K562 (cell line): Measurements from ENCODE around the gene WWOX. TPM values are rescaled to one million over a fixed set of nuclear protein-coding genes. Genes with fewer than 3 reads are reported as not detected.

ENCODE experiments used
- ATAC-seq: fragments of 200-7000 bp; cut with Tn5 transposase; 3 replicates; pipeline ENCODE4 v1.9.1; 2020; ENCODE audit warnings: moderate library complexity
- BruUV-seq: library from RNA; stranded (reverse); fragments of 400-500 nt; replicated peaks from 2 replicates; lab custom pipeline; 2021; lab: Mats Ljungman, UMichigan
- CTCF ChIA-PET: fragments of 300-600 bp; formaldehyde crosslinking; extraction: SDS; loops from one replicate; lab custom pipeline; 2021; ENCODE audit warnings: low intra/inter-chr PET ratio; lab: Yijun Ruan, JAX
- POLR2A ChIA-PET: fragments of 300-600, 350-650 bp; sonication (Branson Sonifier 250); formaldehyde crosslinking; extraction: SDS; loops from one replicate; lab custom pipeline; 2021; ENCODE audit warnings: antibody characterized with exemption, inconsistent platforms; lab: Yijun Ruan, JAX
- DNase-seq, 4 experiments: peaks; one replicate each; pipeline versions ENCODE4 v3.0.0 to v3.0.0-alpha.2; 2011 to 2018; ENCODE audit warnings: low spot score in 3 of 4, mixed read lengths in 3 of 4; ENCODE audit errors: extremely low read depth in 1 of 4
- FAIRE-seq: peaks from 2 replicates; lab custom pipeline; 2011; peaks lifted over from hg19 to GRCh38; lab: Jason Lieb, UNC
- H2AFZ ChIP-seq: 2 replicates; pipeline ENCODE4 v1.6.0; 2011; ENCODE audit warnings: low read depth, low read length, control low read depth, inconsistent platforms
- H3K27ac ChIP-seq: fragments of 200-600 bp; 3 replicates; pipeline ENCODE4 v1.8.0; 2011; ENCODE audit warnings: low read depth, mild to moderate bottlenecking, control low read depth, inconsistent platforms, low read length, moderate library complexity, mixed read lengths; ENCODE audit errors: extremely low read depth
- H3K27me3 ChIP-seq, 2 experiments: fragments of 300-600 bp in 1 of 2; 2 replicates in 1 of 2; 3 replicates in 1 of 2; pipeline versions ENCODE4 v1.6.0 to v1.8.0; 2011; ENCODE audit warnings: inconsistent platforms in 2 of 2, low read length in 2 of 2, mild to moderate bottlenecking in 1 of 2, mixed read lengths in 1 of 2, moderate library complexity in 1 of 2; ENCODE audit not compliant: control insufficient read depth in 2 of 2, insufficient read depth in 2 of 2
- H3K36me3 ChIP-seq: fragments of 300-600 bp; 3 replicates; pipeline ENCODE4 v1.8.0; 2011; ENCODE audit warnings: mild to moderate bottlenecking, low read length, inconsistent platforms; ENCODE audit not compliant: control insufficient read depth, insufficient read depth
- H3K4me1 ChIP-seq, 2 experiments: fragments of 200-600 bp in 1 of 2; replicated peaks in 1 of 2; 2 replicates in 1 of 2; 3 replicates in 1 of 2; pipeline versions ENCODE4 v1.5.1 to v1.8.0; 2011; ENCODE audit warnings: inconsistent platforms in 2 of 2, low read length in 2 of 2, mild to moderate bottlenecking in 1 of 2, mixed read lengths in 1 of 2, moderate library complexity in 1 of 2; ENCODE audit not compliant: control insufficient read depth in 2 of 2, insufficient read depth in 2 of 2
- H3K4me2 ChIP-seq: 2 replicates; pipeline ENCODE4 v1.6.1; 2011; ENCODE audit warnings: low read length, control low read depth, inconsistent platforms, mixed read lengths; ENCODE audit not compliant: insufficient read depth
- H3K4me3 ChIP-seq: fragments of 200-600 bp; sonication (generic), shearing (Covaris generic); 2 replicates; pipeline ENCODE4 v1.5.1; 2016; ENCODE audit warnings: control low read depth, inconsistent platforms
- H3K79me2 ChIP-seq: fragments of 200-600 bp; 3 replicates; pipeline ENCODE4 v1.8.0; 2011; ENCODE audit warnings: low read length, inconsistent platforms; ENCODE audit not compliant: control insufficient read depth, insufficient read depth
- H3K9ac ChIP-seq, 2 experiments: 2 replicates each; pipeline versions ENCODE4 v1.6.0 to v1.6.1; 2011; ENCODE audit warnings: low read depth in 2 of 2, low read length in 2 of 2, control low read depth in 1 of 2, inconsistent platforms in 1 of 2, mild to moderate bottlenecking in 1 of 2, mixed read lengths in 1 of 2; ENCODE audit not compliant: insufficient read depth in 1 of 2
- H3K9me1 ChIP-seq: one replicate; pipeline ENCODE4 v1.6.0; 2011; ENCODE audit warnings: inconsistent platforms, mild to moderate bottlenecking, low read length, moderate library complexity; ENCODE audit not compliant: control insufficient read depth, insufficient read depth
- H3K9me3 ChIP-seq: replicated peaks from 2 replicates; pipeline ENCODE4 v1.5.1; 2011; ENCODE audit warnings: low read depth, low read length, inconsistent platforms; ENCODE audit not compliant: control insufficient read depth, insufficient read depth
- H4K20me1 ChIP-seq: replicated peaks from 2 replicates; pipeline ENCODE4 v1.6.1; 2011; ENCODE audit warnings: low read length, inconsistent platforms, mixed read lengths; ENCODE audit not compliant: control insufficient read depth, insufficient read depth
- E2F3 ChIP-seq: fragments of 250-450 bp; sonication (Bioruptor Pico); IDR thresholded peaks from 2 replicates; pipeline ENCODE4 v1.4.0; 2020; ENCODE audit warnings: mild to moderate bottlenecking
- ETS2 ChIP-seq: IDR thresholded peaks from 2 replicates; pipeline ENCODE4 v1.6.1; 2016; ENCODE audit warnings: borderline replicate concordance, missing genetic modification characterization, mild to moderate bottlenecking, moderate library complexity, missing compliant biosample characterization; ENCODE audit not compliant: poor library complexity, severe bottlenecking
- MCM2 ChIP-seq: fragments of 450-650 bp; IDR thresholded peaks from 2 replicates; pipeline ENCODE4 v1.6.1; 2017; ENCODE audit warnings: low read depth, mild to moderate bottlenecking
- MCM5 ChIP-seq: fragments of 450-650 bp; IDR thresholded peaks from 2 replicates; pipeline ENCODE4 v1.6.1; 2016; ENCODE audit warnings: low read depth
- SRF ChIP-seq, 2 experiments: fragments of 250-450, 450-650 bp in 1 of 2; sonication (Bioruptor Pico) in 1 of 2; sonication (generic) in 1 of 2; formaldehyde crosslinking; IDR thresholded peaks; 2 replicates each; pipeline versions ENCODE4 v1.5.0 to v1.5.1; 2020 to 2022; ENCODE audit warnings: mild to moderate bottlenecking in 1 of 2, missing genetic modification reagents in 1 of 2
- XRCC4 ChIP-seq: IDR thresholded peaks from one replicate; pipeline ENCODE4 v1.6.1; 2011; ENCODE audit not compliant: insufficient read depth, insufficient read length; ENCODE audit errors: extremely low read depth
- ZNF197 ChIP-seq: fragments of 200-800 bp; sonication (Bioruptor generic); IDR thresholded peaks from 2 replicates; pipeline ENCODE4 v1.6.1; 2016; ENCODE audit warnings: low read depth, missing genetic modification characterization, missing compliant biosample characterization
- WGBS: fragments of 100-300 bp; shearing (Covaris generic); methylation state at CpG from one replicate; pipeline ENCODE4 v1.1.6; 2016; ENCODE audit warnings: low coverage, mixed read lengths; ENCODE audit not compliant: insufficient coverage; ENCODE audit errors: missing lambda C conversion rate; 5-methylcytosine and 5-hydroxymethylcytosine counted together
- in situ Hi-C: fragments of 300-500 bp; cut with MboI; formaldehyde crosslinking; loops from 4 replicates; pipeline ENCODE4 v1.15.0; 2018; ENCODE audit warnings: inconsistent platforms, mixed read lengths
- intact Hi-C: fragments of 100-400 bp; cut with micrococcal nuclease; formaldehyde crosslinking; loops from 2 replicates; pipeline ENCODE4 v1.14.2; 2022
- polyA plus RNA-seq, 8 experiments: library from polyadenylated mRNA; depleted of rRNA in 4 of 8; stranded (reverse) in 5 of 8; unstranded in 3 of 8; fragments of >200 nt; fragmentation: Nextera tagmentation in 2 of 8; fragmentation: Illumina TruSeq in 1 of 8; extraction: Ambion mirVana in 2 of 8; extraction: Trizol in 1 of 8; gene quantifications; 2 replicates each; pipeline versions ENCODE4 v1.2.1 to v1.2.3, GENCODE V29; 2011 to 2014; ENCODE audit warnings: inconsistent platforms in 1 of 8, missing spikeins in 1 of 8
- total RNA-seq, 7 experiments: library from RNA; depleted of rRNA in 6 of 7; stranded (reverse); fragments of >200 nt in 6 of 7; fragmentation: Illumina TruSeq in 2 of 7; extraction: Trizol in 2 of 7; gene quantifications; 2 replicates each; pipeline versions ENCODE4 v1.2.1 to v1.2.3, GENCODE V29; 2011 to 2021; ENCODE audit warnings: low replicate concordance in 1 of 7
- TF ChIP-seq, protein P1 (sequence below), 2 experiments: fragments of 150-350 bp in 1 of 2; IDR thresholded peaks; 2 replicates each; pipeline ENCODE4 v1.6.1; 2012 to 2016; ENCODE audit warnings: low read depth in 2 of 2, low read length in 2 of 2, mild to moderate bottlenecking in 1 of 2, moderate library complexity in 1 of 2
- TF ChIP-seq, protein P2 (sequence below): sonication (generic); formaldehyde crosslinking; IDR thresholded peaks from 2 replicates; pipeline ENCODE4 v1.8.0; 2022; ENCODE audit warnings: mild to moderate bottlenecking, missing genetic modification reagents
- TF ChIP-seq, protein P3 (sequence below), 2 experiments: fragments of 450-650 bp in 1 of 2; sonication (generic) in 1 of 2; formaldehyde crosslinking in 1 of 2; IDR thresholded peaks in 1 of 2; conservative IDR thresholded peaks in 1 of 2; 2 replicates each; pipeline versions ENCODE4 v1.6.1 to v1.8.1; 2016 to 2023; ENCODE audit warnings: mild to moderate bottlenecking in 2 of 2, moderate library complexity in 2 of 2, inconsistent platforms in 1 of 2, missing genetic modification reagents in 1 of 2

The WWOX gene
- total and polyA plus RNA-seq, 9 of the 15 experiments (the other 6 are each of a cell fraction or from before 2014, with no cell fraction given): 1.6 to 22.7 (median 8.1) TPM

DNA sequence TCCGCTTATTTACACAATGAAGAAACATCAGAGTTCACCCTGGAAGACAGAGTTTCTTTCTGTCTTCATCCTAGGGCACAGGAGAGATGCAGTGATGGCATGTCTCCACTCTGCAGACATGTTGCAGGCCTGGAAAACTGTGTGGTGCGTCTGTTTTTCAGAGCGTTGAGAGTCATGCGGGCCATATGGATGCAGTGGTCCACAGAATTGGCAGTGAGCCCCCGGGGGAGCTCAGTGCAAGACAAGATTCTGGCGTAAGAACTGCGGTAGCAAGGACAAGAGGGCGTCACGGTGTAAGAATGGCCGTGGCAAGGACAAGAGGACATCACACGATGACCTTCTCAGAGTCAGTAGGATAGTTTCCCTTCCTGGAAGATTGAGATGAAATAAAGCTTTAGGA, 847.1 kb downstream of the WWOX start (continued):
- TF ChIP-seq, protein P1, sequence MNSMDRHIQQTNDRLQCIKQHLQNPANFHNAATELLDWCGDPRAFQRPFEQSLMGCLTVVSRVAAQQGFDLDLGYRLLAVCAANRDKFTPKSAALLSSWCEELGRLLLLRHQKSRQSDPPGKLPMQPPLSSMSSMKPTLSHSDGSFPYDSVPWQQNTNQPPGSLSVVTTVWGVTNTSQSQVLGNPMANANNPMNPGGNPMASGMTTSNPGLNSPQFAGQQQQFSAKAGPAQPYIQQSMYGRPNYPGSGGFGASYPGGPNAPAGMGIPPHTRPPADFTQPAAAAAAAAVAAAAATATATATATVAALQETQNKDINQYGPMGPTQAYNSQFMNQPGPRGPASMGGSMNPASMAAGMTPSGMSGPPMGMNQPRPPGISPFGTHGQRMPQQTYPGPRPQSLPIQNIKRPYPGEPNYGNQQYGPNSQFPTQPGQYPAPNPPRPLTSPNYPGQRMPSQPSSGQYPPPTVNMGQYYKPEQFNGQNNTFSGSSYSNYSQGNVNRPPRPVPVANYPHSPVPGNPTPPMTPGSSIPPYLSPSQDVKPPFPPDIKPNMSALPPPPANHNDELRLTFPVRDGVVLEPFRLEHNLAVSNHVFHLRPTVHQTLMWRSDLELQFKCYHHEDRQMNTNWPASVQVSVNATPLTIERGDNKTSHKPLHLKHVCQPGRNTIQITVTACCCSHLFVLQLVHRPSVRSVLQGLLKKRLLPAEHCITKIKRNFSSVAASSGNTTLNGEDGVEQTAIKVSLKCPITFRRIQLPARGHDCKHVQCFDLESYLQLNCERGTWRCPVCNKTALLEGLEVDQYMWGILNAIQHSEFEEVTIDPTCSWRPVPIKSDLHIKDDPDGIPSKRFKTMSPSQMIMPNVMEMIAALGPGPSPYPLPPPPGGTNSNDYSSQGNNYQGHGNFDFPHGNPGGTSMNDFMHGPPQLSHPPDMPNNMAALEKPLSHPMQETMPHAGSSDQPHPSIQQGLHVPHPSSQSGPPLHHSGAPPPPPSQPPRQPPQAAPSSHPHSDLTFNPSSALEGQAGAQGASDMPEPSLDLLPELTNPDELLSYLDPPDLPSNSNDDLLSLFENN (IDR thresholded peaks at IDR 0.05; ENCODE audit: low read depth in 2 of 2, low read length in 2 of 2): no peak
- no peak for TF ChIP-seq ZNF197
- TF ChIP-seq MCM5: no peak

DNA sequence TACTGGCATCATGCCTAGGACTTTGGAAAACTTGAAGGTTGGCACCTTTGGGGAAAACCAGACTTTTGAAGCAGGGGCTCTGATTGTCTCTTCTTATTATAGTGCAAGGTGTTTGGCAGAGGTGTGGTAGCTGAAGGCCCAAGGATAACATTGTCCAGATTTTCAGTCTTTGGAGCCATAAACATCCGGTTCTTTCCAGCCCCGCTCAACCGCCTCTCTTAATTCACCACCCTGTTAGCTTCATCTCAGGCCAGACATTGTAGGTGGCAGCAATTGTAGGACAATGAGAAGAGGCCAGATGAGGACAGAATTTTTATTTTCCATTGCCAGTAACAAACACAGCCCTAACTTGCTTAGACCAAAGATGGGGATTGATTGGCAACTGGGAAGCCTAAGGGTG, 851.3 kb downstream of the WWOX start:
- no peak overlapping the region for H3K4me2 ChIP-seq
- intact Hi-C loops (no loop called here), in situ Hi-C loops (no loop called here)
- H3K9ac ChIP-seq: no peak overlapping the region
- no peak for ATAC-seq
- H3K4me1 ChIP-seq: no peaks in the 10 kb centered on the region
- no peak overlapping the region for H2AFZ ChIP-seq
- CTCF ChIA-PET: no interaction called here
- WGBS: 0% methylated on average over 3 of the region's 3 CpGs
- H3K9me3 ChIP-seq: no peaks in the 10 kb centered on the region
- no peaks in the 10 kb centered on the region for H3K9me1 ChIP-seq
- BruUV-seq: no TSS peak
- peaks cover 8 to 33% of the 10 kb centered on the region in 2 experiments; a peak in 4 of 5 replicates for H3K27me3 ChIP-seq
- no peak overlapping the region for H3K4me3 ChIP-seq
- DNase-seq: no peak
- POLR2A ChIA-PET: no interaction called here
- FAIRE-seq: no peak
- no peaks in the 10 kb centered on the region for H4K20me1 ChIP-seq
- no peaks in the 10 kb centered on the region for H3K79me2 ChIP-seq
- no peak overlapping the region for H3K27ac ChIP-seq
- no peaks in the 10 kb centered on the region for H3K36me3 ChIP-seq
- TF ChIP-seq SRF (CRISPR knock-in tag; IDR thresholded peaks at IDR 0.05) (no peak), E2F3 (CRISPR knock-in tag) (no peak), MCM2 (no peak), ETS2 (tag) (no peak), XRCC4 (no peak)
- TF ChIP-seq, protein P2, sequence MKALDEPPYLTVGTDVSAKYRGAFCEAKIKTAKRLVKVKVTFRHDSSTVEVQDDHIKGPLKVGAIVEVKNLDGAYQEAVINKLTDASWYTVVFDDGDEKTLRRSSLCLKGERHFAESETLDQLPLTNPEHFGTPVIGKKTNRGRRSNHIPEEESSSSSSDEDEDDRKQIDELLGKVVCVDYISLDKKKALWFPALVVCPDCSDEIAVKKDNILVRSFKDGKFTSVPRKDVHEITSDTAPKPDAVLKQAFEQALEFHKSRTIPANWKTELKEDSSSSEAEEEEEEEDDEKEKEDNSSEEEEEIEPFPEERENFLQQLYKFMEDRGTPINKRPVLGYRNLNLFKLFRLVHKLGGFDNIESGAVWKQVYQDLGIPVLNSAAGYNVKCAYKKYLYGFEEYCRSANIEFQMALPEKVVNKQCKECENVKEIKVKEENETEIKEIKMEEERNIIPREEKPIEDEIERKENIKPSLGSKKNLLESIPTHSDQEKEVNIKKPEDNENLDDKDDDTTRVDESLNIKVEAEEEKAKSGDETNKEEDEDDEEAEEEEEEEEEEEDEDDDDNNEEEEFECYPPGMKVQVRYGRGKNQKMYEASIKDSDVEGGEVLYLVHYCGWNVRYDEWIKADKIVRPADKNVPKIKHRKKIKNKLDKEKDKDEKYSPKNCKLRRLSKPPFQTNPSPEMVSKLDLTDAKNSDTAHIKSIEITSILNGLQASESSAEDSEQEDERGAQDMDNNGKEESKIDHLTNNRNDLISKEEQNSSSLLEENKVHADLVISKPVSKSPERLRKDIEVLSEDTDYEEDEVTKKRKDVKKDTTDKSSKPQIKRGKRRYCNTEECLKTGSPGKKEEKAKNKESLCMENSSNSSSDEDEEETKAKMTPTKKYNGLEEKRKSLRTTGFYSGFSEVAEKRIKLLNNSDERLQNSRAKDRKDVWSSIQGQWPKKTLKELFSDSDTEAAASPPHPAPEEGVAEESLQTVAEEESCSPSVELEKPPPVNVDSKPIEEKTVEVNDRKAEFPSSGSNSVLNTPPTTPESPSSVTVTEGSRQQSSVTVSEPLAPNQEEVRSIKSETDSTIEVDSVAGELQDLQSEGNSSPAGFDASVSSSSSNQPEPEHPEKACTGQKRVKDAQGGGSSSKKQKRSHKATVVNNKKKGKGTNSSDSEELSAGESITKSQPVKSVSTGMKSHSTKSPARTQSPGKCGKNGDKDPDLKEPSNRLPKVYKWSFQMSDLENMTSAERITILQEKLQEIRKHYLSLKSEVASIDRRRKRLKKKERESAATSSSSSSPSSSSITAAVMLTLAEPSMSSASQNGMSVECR (CRISPR knock-in tag): no peak
- TF ChIP-seq, protein P3, sequence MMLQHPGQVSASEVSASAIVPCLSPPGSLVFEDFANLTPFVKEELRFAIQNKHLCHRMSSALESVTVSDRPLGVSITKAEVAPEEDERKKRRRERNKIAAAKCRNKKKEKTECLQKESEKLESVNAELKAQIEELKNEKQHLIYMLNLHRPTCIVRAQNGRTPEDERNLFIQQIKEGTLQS (IDR thresholded peaks at IDR 0.05): no peak
- TF ChIP-seq, protein P3 (CRISPR knock-in tag; conservative IDR thresholded peaks at IDR 0.05): no peak
